D341Med (cell line): ENCODE results near the gene FICD.
A peak's percentile ranks its signal among the peaks of the same experiment; 100 is the strongest.
"Not testable (repeated sequence)": the region's sequence is repeated elsewhere in the genome, so short reads cannot be mapped to it uniquely, and the experiment has no call there.

Source experiments
- DNase-seq: peaks from one replicate; pipeline ENCODE4 v3.0.0; 2012; ENCODE audit warnings: low spot score

The FICD gene

DNA sequence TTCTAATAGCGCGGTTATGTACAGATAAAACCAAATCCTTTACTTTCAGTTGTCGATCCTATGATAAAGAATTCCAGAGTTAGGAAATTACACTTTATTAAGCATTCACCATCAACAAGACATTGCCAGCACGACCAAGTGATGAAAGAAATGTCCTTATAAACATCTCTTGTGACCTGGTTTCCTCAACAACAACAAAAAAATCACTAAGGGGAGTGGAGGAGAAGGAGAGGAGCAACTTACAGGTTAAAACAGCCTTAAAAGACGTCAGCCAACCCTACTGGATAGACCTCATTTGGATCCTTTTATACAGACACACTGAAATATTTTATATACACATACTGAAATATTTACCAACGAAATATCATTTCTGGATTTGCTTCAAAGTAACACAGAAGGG, 23.1 kb downstream of the FICD start:
- DNase-seq = no peak

DNA sequence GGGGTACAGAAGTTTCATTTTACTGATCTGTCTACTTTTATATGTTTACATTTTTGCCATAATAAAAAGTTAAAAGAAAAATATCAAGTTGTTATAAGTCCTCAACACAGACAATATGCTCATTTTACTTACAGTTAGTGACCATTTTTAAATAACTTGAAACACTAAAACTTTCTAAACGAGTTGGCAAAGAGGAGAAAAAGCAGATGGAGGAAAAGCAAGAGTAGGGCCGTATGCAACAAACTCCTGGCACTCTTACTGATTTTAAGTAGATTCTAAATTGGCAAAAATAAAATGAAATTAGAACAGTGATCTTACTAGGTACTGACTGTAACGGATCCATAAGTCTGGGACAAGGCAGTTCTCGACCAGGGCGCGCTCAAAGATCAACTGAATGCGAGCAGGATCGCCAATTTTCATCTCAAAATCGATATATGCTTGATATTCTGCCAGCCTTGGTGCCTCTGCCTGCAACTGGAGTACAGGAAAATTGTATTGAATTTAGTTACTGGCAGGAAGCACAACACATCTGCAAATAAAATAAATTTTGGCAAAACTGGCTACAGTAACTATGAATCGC, 23.6 kb downstream of the FICD start:
- DNase-seq = no peak

DNA sequence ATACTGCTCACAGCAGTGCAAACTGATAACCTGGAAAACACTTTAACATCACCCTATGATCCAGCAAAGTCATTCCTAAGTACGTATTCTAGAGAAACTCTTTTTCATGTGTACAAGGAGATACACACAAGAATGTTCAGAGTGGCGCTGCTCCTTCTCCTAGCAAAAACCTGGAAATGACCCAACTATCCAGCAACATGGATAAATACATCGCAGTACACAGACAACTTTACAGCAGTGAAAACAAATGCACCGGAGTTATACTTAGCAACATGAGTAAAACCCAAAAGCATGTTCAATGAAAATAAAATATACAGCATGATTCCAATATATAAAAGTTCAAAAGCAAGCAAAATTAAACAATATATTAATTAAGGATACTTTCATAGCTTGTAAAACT, 27.2 kb downstream of the FICD start:
- no peak for DNase-seq

DNA sequence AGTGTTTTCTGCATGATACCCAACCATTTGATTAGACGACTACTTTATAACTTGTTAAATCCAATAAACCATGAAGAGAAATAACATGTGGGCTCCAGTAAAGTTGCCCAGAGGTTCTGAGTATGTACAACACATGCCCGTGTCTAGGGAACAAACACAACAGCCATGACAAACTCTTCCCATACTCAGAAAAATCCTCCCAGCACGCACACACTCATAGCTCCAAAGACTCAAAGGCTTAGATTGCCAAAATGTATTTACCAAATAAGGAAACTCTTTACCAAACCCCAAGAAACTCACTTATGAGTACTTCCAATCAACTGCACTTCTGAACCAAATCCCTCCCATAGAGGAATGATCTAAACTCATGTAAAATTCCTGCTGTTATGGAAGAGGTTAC, 28.6 kb downstream of the FICD start:
- DNase-seq = no peak

DNA sequence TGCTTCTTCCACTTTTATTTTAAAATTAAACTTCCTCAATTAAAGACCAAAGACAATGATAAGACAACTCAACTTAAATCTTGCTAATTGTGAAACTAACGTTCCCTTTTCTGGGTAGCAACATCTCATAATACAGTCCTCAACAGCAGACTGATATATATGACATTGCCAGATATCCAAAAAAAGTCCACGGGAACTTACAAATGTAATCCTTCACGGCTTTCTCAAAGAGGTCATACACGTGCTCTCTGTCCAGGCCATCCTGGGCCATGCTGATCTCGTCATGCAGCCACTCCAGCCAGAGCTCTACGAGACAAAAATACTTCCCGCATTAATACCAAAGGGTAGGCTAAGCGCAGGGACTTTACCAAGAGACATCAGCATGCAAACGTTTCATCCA, 32.6 kb downstream of the FICD start:
- no peak for DNase-seq

DNA sequence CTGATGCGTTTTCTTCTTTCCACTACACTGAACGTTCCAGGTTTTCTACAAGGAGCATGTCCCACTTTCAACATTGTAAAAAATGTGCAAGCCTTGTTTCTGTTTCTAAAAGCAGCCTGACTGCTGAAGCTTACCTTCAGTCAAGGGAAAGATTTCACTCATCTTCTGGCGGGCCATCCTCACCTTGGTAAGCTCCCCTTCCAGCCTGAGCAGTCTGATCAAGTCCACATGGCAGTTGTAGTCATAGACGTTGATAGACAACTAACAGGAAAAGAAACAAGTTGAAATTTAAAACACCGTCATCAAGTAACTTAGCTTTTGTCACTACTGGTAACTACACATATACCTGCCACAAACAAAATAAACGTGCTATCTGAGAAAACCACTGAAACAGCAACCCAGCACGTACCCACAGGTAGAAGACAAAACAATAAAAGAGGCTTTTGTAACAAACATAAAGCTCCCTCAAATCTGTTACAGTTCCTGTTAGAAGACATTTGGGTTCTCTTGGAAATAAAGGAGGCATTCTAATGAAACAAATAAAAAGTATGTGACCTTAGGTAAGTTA, 34.0 kb downstream of the FICD start:
- no peak for DNase-seq

DNA sequence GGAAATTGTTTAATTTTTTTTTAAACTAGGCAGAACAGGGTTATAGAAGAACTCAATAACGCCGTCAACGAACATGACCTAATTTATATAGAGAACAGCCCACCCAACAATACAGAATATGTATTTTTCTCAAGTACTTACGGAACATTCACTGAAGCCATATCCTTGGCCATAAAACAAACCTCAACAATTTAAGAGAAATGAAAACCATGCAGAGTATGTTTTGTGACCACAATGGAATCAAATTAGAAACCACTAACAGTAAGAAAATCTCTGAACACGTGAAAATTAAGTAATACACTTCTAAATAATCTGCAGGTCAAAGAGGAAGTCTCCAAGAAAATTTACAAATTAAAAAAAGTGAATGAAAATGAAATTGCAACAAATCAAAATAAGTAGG, 36.5 kb downstream of the FICD start:
- DNase-seq = no peak

DNA sequence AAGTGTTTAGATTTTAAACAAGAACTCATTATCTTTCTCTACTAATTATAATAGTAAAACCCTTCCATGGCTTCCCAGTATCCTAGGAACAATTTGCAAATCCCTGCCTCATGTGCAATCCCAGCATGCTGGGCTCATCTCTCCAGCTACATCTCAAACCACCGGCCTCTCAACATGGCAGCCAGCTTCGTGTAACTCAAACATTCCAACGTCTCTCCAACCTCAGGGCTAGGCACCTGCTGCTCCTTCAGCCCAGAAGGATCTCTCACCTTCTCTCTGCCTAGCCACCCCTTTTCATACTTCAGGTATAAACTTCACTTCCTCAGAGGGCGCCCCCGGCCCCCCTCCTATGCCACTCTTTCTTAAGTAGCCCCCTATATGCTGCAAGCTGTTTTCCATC, 38.7 kb downstream of the FICD start:
- DNase-seq = no peak

DNA sequence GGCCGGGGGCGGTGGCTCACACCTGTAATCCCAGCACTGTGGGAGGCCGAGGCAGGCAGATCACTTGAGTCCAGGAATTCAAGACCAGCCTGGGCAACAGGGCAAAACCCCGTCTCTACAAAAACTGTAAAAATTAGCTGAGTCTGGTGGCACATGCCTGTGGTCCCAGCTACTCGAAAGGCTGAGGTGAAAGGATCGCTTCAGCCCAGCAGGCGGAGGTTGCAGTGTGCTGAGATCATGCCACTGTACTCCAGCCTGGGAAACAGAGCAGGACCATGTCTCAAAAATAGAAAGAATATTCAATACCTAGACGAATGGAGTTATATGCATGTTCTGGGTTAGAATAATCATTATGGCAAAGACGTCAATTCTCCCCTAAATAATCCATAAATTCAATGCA, 40.3 kb downstream of the FICD start:
- not testable (repeated sequence) for DNase-seq

DNA sequence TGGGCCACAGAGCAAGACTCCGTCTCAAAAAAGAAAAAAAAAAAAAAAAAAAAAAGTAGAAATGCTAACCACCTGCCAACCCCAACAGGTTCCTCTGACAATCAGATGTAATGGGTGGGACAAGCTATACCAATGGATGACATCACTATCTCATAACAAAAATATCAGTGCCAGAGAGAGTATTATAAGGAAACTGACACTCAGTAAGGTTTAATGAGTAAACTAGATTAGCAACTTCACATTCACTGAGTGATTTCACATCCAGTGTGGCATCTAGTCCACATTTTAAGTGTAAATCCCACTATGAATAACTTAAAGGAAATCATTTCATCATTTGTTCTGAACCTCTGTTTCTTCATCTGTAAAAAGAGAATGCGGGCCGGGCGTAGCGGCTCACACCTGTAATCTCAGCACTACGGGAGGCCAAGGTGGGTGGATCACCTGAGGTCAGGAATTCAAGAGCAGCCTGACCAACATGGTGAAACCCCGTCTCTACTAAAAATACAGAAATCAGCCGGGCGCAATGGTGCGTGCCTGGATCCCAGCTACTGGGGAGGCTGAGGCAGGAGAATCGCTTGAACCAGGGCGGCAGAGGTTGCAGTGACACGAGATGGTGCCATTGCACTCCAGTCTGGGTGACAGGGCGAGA, 44.1 kb downstream of the FICD start:
- no peak for DNase-seq

DNA sequence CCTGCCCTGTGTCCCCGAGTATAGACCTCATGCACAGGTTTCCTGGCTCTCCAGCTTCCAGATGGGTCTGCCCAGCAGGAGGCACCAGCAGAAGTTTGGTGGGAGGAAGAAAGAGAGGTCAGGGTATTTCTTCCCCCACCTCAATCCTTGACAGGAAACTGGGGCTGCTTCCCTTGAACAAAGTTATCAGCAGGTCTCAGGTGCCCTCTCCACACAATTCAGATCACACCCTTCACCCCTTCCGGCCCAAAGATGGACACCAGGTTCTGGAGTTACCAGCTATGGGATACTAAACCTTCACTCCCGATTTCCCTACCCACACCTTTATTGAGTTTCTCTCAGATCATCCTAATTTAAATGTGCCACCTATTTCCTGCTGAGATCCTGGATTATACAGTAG, 44.7 kb downstream of the FICD start:
- no peak for DNase-seq

DNA sequence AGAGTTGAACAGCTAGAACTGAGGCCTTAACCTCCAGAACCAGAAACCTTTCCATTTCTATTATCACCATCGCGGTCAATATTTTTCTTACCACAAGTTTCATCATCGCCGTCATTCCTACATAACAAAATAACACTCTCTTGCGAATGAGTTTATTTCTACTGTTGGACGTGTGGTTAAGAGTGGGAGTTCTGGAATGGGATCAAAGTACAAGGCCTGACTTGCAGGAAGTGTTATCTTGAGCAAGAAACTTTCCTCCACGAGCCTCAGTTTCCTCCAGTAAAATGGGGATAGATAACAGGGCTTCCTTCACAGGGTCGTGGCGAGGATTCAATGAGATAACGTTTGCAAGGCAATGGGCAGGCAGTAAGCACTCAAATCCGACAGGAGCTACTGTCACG, 45.2 kb downstream of the FICD start:
- no peak for DNase-seq

DNA sequence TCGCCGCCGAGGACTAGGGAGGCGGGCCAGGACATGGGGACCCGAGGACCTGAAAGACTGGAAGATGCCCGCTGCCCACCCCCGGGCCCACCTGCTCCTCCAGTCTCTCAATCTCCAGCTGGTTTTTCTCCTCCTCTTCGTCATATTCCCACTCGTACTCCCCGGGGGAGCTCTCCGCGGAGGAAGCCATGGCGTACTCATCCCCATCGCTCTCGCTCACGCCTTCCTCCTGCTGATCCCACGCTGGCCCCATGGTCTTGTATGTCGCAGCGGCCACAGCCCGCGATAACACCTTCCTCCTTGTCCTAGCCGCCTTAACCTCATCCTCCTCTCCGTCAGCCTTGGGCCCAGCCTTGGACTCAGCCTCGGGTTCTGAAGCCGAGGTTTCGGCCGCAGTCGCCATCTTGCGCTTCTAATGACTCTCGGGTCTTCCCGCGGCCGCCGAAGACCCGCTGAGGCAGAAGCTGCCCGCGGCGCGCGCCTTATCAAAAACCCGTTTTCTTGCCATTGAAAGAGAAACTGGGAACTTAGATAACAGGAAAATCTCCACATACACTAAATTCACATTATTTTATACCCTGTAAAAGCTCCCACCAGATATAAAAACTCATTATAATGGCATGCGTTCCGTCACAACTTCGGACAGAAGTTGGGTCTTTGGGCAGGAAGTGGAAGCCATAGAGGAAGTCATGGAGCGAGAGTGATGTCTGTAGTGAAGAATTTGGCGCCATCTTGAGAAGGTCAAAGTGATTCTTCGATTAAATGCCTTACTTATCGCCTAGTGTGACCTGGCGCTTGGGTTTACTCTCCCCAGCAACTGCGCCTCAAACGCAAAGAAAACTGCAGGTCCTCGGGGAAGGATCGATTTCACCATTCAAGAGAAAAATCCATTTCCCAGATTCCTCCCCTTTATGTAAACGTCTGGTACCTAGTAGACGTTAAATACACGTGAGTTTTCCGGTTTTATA, 46.0 kb downstream of the FICD start, which contains the start of gene SART3:
Gene SART3, minus strand, starts transcription at position 422 of the 968 bp plus-strand sequence. Its CDS starts 19 bp downstream, at position 403.
- DNase-seq = peak; percentile 88

DNA sequence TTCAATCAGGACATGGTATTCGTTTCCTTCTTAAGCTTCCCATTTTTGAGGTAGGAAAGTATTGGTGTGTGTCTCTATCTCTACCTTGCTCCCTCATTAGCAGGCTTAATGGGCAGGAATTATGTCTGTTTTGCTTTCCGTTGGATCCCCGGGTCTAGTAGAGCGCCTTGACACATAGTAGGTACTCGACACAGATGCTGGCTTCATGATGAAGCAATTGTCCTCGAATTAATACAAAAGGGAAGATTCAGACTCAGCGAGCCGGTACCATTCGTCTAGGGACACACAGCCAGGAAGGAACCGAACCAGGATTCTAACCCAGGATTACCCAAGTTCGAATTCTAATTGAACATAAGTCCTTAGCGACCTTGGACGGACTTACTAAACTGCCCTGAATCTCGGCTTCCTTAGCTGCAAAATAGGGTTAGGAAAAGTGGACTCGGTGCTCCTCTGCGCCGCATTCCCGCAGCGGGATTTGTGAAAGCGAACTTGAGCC, 46.8 kb downstream of the FICD start:
- DNase-seq = no peak

DNA sequence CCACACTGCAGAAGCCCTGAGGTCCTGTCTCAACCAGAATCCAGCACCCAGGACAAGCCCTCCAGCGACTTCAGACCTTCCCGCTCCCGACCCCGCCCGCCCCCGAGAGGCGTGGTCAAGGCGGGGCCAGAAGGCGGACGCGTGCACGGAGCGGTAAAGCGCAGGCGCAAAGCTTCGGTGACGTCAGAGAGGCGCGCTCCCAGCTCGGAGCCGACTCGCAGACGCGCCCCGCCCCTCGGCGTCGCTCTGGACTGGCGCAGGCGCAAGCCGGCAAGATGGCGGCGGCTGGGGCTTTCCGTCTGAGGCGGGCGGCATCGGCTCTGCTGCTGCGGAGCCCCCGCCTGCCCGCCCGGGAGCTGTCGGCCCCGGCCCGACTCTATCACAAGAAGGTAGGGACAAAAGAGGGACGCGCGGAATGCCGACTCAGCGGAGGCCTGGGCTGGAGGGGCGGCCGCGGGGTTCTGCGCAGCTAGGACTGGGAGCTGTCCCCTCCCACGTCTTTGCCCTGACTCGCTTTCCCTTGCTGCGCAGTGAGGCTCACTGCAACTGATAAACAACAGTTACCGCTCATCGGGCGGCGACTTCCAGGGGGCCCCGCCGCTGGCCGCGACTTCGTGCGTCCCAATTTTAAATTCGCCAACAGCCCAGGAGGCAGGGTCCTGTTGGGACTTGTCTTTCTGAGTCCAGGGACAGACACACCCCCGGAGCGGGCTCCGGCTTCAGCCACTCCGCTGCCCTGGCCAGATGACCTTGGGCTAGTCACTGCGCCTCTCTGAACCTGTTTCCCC, 47.5 kb downstream of the FICD start, which contains the start of gene ISCU:
Gene ISCU, plus strand, starts transcription at position 249 of the 788 bp plus-strand sequence. Its CDS starts 27 bp downstream, at position 276.
- peak; percentile 99 for DNase-seq

DNA sequence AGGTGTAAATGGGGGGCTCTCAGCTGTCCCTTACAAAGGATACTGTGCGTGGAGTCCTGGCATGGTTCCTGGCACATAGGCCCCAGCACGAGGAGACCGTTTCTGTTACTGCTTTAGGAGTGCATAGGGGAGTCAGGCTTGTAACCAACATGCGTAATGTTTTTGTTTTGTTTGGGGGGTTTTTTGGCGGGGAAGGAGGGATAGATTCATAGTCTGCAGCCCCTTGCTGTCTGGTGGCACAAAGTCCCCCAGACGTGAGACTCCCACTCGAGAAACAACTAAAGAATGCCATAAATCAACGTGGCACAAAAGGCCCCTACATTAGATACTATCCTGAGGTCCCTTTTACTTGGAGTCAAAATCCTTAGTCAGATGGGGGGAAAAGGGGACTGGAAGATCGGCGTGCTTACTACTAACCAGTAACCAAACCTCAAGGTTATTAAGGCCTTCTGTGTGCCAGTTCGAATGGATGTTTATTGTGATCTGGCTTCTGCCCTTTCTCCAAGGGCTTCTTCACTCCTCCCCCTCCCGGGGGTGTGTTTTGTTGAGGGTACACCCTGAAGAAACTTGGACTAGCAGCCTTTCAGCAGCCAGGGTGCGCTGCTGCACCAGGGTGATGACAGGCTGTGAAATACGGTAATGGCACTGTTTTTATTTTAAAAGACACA, 48.2 kb downstream of the FICD start:
- peak; percentile 80 for DNase-seq

DNA sequence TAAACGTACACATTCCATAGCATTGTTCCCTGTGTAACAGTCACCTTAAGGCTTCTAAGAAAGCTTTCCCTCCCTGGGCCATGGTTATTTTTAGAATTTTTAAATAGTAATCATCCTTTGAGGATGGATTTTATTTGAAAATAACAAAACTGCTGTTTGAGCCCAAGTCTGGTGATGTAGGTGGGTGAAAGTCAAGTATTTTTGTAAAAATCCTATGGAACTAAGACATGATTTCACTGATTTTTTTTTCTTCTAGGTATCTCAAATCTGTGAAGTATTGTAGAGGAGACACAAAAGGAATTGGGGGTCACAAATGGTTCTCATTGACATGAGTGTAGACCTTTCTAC, 48.7 kb downstream of the FICD start:
- no peak for DNase-seq

DNA sequence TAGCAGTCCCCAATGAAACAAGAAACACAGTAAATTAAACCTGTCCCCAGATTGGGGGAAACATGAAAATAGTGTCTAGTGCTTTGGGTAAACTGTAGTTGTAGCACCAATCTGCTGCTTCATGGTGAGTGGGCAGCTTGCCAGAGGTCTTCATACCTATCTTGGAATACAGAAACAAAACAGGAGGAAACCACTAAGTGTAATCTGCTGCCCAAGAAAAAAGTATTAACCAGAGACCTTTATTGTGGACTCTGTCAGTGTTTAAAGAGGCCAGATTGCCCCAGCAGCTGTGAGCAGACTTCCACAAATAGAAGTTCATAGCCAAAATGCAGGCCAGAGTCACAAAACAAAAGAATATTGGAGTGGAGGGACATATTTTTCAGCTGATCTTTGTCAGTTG, 49.6 kb downstream of the FICD start:
- DNase-seq = no peak

DNA sequence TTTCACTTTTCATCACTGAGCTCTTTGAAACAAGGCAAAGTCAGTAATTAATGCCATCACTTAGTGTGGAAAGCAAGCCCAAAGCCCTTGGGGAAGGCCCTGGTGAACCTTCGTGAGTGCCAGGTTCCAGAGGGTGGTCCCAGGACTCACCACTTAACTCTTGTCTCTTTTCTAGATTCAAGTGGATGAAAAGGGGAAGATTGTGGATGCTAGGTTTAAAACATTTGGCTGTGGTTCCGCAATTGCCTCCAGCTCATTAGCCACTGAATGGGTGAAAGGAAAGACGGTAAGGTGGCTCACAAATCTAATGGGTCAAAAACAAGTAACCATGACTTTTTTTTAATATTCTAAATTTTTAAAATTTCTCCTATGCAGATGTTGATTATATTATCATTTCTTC, 50.1 kb downstream of the FICD start:
- no peak for DNase-seq

DNA sequence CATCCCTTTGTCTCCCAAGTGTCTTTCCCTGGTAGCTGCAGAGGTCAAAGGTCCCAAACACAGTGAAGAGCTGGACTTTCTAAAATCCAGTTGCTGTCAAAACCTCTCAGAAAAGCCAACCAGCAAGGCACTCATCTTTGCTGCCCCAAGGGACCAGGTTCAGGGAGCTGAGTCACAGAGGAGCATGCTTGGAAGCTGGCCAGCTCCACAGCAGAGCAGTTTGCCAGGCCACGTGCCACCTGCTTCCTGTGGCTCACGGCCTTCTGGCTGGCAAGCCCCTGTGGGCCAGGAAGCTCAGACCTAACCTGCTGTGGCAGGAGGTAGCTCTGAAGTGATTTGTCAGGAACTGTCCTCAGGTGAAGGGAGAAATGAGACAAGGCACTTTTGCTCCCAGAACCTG, 50.9 kb downstream of the FICD start:
- DNase-seq = peak; percentile 87

DNA sequence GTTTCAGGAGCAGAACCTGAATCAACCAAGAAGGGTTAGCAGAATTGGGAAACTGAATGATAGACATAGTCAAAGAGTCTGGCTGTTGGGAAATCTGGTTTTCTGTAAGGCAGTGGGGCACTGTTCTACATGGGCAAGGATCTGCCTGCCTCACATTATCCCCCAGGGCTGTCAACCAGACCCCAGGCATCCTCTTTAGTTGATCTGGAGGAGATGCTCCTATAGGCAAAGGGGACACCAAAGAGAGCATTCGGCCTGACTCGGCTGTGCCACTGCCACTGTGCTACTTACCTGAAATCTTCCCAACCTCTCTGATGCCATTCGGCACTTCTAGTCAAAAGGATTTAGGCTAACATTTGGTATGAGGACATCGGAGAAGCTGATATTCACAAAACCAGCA, 51.4 kb downstream of the FICD start:
- DNase-seq = no peak
